Keratinocyte (primary cell): Measurements from ENCODE around the gene VASP.

Experiments used
- CTCF ChIP-seq, 3 experiments: IDR thresholded peaks in 1 of 3; conservative IDR thresholded peaks in 1 of 3; optimal IDR thresholded peaks in 1 of 3; 2 replicates in 2 of 3; 3 replicates in 1 of 3; pipeline versions ENCODE3 to v1.5.1; 2011; ENCODE audit warnings: low read length in 3 of 3, mild to moderate bottlenecking in 3 of 3, moderate library complexity in 2 of 3, control low read depth in 1 of 3, inconsistent platforms in 1 of 3; ENCODE audit not compliant: insufficient read depth in 2 of 3; ENCODE audit errors: extremely low read depth in 1 of 3
- EZH2 ChIP-seq: IDR thresholded peaks from one replicate; pipeline ENCODE4 v1.6.1; 2012; ENCODE audit warnings: inconsistent platforms, mild to moderate bottlenecking, low read length, moderate library complexity

GRCh38 chr19:45560038-45560437 is 52.8 kb downstream of the VASP start:
- TF ChIP-seq CTCF (optimal IDR thresholded peaks at IDR 0.05 in 1 of 3, IDR thresholded peaks at IDR 0.05 in 1 of 3, conservative IDR thresholded peaks at IDR 0.05 in 1 of 3; ENCODE audit: extremely low read depth in 1 of 3, insufficient read depth in 2 of 3, low read length in 3 of 3) (no peak), EZH2 (no peak)
